ENCODE results near the gene RIT1.

- no peak for TF ChIP-seq POLR2A (IDR thresholded peaks at IDR 0.05)
- no peak for TF ChIP-seq CTCF (IDR thresholded peaks at IDR 0.05)
Measured at GRCh38 chr1:155904261-155904660, 6.9 kb downstream of the RIT1 start.

Data from Peyer's patch (tissue), 4 donors.